ENCODE results near the gene PLPPR1.
"Not testable (repeated sequence)": the region's sequence is repeated elsewhere in the genome, so short reads cannot be mapped to it uniquely, and the experiment has no call there.

PLPPR1 gene

DNA sequence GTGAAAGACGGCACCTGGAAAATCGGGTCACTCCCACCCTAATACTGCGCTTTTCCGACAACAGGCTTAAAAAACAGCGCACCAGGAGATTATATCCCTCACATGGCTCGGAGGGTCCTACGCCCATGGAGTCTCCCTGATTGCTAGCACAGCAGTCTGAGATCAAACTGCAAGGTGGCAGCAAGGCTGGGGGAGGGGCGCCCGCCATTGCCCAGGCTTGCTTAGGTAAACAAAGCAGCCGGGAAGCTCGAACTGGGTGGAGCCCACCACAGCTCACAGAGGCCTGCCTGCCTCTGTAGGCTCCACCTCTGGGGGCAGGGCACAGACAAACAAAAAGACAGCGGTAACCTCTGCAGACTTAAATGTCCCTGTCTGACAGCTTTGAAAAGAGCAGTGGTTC lies 262.5 kb downstream of the PLPPR1 start:
- DNase-seq (ENCODE audit: low read depth): not testable (repeated sequence)

DNA sequence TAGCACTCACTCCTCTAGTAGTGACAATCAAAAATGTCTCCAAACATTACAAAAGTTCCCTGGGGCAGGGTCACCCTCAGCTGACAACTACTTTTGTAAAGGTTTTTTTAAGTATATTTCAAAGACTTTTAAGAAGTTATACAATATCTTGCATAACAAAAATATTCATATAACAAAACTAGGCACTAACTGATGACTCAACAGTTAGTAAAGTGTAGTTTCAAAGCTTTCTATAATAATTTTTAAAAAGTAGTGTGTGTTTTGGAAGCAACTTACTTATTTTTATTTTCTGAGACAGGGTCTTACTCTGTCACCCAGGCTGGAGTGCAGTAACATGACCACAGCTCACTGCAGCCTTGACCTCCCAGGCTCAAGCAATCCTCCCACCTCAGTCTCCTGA lies 271.4 kb downstream of the PLPPR1 start:
- no peak for DNase-seq (ENCODE audit: low read depth)

DNA sequence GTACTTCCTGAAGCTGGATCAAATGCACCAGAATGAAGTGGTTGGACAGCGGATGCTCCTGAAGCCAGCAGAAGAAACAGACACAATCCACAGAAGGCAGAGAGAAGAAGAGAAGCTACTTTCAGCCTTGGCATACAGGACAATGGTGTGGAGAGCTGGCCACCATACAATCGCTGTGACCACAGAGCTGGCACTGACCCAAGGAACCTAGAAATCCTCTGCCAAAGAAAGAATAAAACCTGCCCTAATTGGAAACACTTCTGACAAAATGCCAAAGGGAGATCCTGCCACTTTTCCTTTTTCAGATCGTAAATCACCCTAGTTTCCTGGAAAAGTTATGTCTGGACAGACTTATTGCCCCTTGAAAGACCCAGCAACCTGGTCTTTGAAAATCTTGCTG lies 278.5 kb downstream of the PLPPR1 start:
- DNase-seq (ENCODE audit: low read depth): no peak

DNA sequence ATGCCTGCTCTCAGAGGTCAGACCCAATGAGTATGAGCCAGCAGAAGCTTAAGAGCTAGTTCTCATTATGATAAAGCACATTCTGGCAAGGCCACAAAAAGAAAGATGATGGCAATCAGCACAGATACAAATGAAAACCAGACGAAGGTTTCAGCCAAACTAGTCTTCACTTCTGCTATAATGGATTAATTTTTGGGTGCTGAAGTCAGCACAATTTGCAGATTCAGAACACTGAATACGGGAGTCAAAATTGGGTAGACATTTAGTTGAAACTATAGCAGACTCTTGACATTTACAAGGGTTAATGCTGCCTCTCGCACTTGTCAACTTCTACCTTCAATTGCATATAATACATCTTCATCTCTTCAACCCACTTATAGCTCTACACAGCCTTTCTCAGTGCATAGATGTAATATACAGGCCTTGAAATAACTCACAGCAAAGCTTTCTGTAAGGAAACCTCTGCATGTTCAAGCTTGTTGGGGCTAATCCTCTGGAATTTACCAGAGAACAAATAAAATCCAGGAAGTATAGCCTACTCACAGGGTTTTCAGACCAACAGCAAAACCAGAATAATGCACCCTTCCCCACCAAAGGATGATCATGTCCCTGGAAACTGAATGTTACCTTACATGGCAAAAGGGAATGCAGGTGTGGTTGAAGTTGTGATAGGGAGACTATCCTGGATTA lies 279.1 kb downstream of the PLPPR1 start:
- no peak for DNase-seq (ENCODE audit: low read depth)

DNA sequence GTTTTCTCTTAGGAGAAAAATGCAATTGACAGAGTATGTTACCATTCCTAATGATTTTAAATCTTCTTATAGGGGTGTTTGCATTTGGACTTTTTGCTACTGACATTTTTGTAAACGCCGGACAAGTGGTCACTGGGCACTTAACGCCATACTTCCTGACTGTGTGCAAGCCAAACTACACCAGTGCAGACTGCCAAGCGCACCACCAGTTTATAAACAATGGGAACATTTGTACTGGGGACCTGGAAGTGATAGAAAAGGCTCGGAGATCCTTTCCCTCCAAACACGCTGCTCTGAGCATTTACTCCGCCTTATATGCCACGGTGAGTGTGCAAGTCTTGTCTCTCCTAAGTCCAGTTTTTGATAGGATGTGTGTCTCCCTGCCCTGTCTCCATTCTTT lies 280.6 kb downstream of the PLPPR1 start:
- no peak for DNase-seq (ENCODE audit: low read depth)

DNA sequence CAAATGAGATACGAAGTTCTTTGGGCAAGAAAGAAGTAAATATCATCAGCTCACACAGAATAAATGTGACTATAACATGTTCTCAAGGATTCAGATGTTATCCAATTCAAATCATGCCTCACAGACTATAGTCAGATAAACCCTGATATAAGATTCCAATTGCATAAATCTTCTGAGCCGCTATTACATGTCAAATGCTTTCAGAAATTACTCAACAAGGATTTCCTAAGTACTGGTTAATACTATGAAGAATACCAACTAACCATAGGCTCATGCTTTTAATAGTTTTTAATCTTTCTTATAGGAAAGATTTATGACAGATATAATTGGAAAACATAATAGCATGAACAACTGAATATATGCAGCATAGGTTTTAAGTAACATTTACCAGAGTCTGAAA lies 282.7 kb downstream of the PLPPR1 start:
- no peak for DNase-seq (ENCODE audit: low read depth)

DNA sequence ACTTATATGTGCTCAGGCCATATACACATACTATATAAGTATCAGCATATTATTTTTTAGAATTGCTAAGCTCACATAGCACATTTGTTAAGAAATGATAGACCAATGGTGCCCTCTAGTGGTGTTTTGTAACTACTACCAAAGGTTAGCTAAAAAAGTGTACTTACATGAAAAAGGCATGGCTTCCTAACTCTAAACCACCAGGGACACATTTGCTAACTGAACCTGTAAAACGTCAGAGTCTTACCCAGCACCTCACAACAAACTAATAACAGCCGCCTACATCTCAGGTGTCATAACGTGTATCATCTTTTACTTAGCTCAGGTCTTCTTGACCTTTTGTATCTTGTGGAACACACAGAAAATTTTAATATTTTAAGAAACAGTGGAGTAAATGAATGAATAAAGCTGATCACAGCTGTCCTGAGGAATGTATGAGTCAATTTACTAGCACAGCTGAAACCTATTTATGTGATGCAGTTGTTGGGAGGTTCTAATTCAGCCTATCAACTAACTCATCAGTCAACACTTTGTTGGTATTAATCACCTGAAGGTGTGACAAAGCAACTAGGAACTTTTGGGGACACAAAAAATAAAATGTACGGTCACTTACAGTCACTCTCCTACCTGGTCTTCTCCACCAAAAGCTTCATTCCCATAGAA lies 283.4 kb downstream of the PLPPR1 start:
- DNase-seq (ENCODE audit: low read depth): peak; percentile 78

DNA sequence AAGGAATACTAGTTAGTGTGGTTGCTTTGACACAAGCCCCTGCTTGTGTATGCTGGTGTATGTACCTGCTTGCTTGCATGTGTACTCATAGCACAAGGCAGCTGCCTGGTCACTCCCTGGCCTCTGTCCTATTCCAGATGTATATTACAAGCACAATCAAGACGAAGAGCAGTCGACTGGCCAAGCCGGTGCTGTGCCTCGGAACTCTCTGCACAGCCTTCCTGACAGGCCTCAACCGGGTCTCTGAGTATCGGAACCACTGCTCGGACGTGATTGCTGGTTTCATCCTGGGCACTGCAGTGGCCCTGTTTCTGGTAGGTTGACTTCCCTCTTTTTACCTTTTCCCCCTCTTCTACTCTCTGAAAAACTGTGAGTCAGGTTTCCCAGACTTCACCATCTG lies 284.1 kb downstream of the PLPPR1 start:
- DNase-seq (ENCODE audit: low read depth): no peak

DNA sequence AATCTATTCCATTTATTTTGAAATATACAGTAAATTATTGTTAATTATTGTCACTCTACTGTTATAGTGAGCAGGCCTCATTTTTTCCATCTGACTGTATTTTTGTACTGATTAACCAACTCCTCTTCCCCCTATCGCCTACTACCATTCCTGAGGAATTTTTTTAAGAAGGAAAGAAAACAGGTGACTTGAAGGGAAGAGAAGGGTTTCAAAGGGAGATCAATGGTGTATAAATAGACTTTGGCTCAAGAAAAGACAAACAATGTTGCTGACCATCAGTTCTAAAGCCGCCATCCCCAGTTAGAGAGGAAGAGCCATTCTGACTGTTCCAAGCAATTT lies 286.6 kb downstream of the PLPPR1 start:
- no peak for DNase-seq (ENCODE audit: low read depth)

DNA sequence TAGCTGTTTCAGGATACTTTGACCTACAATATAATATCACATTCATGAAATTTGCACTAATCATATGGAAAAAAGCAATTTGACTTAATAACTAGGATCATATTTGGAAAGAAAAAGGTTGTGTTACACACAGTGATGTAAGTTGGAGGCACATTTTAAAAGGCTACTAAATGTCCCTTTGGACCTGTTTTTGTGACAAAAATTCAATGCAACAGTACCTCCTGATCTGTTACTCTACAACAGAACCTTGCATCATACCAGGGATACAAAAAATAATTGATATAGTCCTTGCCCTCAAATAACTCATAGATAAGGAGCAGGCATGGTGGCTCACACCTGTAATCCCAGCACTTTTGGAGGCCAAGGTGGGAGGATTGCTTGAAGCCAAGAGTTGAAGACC lies 289.2 kb downstream of the PLPPR1 start:
- DNase-seq (ENCODE audit: low read depth): no peak

DNA sequence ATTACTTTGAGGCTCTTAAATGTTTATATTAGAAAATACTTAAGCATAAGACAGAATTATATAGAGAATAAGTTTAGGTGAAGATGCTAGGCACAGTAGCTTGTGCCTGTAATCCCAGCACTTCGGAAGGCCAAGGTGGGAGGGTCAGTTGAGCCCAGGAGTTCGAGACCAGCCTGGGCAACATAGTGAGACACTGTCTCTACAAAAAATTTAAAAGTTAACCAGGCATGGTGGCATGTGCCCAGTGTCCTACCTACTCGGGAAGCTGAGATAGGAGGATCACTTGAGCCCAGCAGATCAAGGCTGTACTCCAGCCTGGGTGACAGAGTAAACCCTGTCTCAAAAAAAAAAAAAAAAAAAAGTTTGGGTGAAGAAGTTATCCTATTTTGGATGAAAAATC lies 294.6 kb downstream of the PLPPR1 start:
- DNase-seq (ENCODE audit: low read depth): no peak

DNA sequence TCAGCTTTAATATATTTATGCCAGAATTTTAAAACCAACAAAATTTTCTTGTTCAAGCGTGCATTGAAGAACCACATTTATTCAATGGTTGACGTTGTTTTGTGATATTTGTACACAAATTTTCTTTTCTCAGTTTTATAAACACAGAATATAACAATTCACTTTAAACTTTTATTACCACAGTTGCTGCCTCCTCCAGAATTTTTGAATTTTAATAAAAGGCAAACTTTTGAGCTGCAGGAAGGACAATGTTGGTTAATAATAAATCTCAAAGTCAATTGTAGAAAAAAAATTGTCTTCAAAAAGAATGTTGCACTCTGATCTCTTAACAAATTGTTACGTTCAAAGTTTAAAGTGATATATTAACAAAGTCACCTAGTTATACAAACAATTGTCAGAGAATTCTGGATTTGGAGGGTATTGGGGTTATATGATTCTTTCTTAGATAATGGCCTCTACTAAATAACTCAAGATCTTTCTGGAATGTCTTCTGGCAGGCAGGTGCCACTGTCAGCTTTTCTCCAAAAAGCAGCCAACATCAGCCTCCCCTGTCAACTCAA lies 295.8 kb downstream of the PLPPR1 start:
- no peak for DNase-seq (ENCODE audit: low read depth)

DNA sequence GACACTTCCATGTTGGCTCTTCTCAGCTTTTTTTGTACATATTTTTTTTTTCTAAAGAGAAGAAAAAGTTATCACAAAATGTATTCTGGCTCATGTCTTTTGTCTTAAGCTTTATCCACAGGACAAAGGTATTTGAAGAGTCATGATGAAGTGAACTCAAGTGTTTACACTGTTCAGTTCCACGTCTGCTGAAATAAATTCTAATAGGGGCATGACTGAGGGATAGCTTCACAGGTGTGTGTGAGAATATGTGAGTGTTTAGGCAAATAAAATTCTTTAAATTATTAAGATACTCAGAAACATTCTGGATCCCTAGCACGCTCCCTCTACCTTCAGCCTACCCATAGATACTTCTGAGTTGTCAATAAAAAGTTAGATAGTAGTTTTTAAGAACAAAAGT lies 296.5 kb downstream of the PLPPR1 start:
- no peak for DNase-seq (ENCODE audit: low read depth)

DNA sequence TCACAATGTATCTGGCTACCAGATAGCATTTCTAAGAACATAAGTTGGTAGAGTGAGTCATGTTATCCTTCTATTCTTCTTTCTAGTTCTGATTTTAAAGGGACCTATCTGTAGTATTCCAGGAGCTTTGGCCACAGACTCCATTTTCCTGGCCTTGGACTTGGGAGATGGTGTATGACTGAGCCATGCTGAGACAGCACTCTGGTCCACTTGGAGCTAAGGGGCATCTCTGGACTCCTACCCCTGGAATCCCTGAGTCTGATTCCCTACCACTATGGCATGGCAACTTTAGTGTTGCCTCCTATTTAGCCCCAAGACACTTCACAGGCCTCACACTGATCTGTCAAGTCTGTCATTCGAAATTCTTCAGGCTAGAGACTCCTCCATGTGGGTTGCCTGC lies 297.5 kb downstream of the PLPPR1 start:
- DNase-seq (ENCODE audit: low read depth): no peak

DNA sequence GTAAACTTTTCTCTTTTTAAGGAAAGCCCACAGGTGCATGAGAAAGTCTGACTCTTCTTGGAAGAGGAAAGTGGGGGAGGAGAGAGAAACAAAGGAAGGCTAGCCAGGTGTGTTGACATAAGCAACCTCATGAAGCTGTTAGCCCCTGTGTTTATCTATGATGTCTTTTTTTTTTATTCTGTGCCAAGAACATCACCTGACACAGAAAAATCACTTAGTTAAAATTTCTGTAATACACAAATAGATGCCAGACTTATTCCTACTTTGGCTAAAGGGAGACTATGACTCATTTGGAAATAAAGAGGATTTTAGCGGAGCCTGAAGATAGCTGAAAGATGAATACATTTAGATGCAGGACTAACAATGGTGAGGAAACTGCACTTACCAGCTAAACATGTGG lies 298.0 kb downstream of the PLPPR1 start:
- DNase-seq (ENCODE audit: low read depth): no peak

DNA sequence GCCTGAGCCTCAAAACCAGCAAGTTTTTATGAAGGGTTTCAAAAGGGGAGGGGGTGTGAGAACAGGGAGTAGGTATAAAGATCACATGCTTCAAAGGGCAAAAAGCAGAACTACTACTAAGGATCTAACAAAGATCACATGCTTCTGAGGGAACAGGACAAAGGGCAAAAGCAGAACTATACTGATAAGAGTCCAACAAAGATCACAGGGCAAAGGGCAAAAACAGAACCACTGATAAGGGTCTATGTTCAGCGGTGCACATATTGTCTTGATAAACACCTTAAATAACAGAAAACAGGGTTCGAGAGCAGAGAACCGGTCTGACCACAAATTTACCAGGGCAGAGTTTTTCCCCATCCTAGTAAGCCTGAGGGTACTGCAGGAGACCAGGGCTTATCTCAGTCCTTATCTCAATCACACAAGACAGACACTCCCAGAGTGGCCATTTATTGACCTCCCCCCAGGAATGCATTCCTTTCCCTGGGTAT lies 298.9 kb downstream of the PLPPR1 start:
- DNase-seq (ENCODE audit: low read depth): not testable (repeated sequence)

DNA sequence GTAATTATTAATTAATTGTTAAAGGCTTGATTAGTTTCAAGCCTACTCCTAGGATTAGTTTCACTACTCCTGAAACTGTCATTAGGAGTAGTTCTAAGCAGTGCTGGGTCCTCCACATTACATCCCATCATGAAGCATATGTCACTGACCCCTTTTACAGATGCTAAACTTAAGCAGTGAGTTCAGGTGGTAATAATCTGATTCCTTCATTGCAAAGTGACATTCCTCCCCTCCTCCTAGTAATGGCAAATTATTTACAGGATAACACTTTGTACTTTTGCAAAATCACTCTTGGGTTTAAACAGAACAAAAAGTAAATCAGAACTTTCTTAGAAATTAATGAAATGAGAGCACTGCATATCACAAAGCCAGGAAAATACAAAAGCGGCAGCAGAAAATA lies 303.8 kb downstream of the PLPPR1 start:
- no peak for DNase-seq (ENCODE audit: low read depth)

DNA sequence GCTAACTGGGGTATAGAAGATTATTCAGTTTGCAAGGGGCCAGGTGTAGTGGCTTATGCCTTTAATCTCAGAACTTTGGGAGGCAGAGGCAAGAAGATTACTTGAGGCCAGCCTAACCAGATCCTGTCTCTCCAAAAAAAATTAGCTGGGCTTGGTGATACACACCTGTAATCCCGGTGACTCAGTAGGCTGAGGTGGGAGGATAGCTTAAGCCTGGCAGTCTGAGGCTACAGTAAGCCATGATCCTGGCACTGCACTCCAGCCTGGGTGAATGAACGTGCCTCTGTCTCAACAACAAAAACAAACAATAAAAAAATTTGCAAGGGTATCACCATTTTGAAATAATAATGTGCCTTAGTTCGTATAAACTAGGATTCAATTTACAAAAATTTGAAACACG lies 305.0 kb downstream of the PLPPR1 start:
- no peak for DNase-seq (ENCODE audit: low read depth)

DNA sequence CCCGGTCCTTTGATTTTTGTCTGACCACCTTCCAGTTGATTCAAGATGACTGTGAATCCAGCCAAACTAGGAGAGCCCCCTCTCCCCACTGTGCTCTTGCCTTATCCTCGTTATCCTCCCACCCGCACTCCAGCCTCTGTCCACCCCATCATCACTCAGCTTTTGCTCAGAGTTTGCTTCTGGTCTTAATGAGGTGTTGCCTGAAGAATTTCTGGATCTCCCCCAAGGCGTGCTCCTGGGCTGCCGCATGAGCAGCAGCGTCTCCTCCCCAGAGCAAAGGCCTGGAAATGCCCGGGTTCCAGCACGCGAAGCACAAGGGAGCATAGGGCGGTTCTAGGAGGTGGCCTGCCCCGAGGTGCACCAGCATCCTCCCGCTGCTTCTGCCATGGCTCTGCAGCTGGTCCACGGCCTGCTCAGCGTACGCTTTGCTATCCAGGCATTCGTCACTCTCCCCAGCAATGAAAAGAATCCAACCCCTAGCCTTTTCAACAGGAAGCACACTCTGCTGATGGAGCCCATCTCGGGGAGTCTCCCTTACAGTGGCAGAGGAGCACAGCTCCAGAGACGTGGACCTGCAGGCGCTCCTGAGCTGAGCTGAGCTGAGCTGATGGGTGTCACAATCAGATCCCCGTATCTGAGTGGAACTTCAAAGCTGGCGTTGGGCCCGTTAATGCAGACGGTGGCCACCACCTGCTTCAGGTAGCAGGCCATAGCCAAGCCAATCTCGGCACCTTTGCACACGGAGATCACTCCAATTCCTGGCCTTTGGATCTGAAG lies 305.6 kb downstream of the PLPPR1 start:
- DNase-seq (ENCODE audit: low read depth): no peak

DNA sequence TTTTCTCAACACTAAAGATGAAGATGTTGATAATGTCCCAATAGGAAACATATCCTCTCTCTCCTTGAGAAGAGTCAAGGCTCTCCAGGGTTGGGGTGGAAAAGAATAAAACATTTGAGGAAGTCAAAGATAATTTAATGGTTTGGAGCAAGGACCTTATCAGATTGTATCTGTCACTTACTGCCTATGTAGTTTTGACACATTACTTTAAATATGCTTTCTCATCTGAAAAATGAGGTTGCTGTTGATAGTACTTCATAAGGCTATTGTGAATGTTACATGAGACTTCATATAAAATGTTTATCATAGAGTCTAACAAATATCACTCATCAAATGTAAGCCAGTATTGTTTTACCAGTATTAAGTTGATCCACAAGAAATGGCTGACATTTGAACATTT lies 307.6 kb downstream of the PLPPR1 start:
- DNase-seq (ENCODE audit: low read depth): no peak

DNA sequence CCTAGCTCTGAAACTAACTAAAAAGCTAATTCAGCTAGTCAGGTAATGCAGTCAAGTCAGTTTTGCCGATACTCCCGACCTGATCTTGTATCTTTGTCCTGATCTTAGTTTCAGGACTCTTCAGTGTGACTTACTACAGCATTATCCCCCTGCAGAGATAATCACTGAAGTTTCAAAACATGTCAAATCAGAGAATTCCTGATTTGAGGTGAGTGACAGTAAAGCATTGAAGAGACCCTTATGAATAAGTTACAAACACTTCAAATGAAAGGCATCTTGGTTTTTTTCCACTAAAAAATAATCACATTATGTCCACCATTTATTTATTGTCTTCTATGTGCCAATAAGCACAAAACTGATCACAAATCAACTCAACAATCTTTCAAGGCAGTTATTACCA lies 308.7 kb downstream of the PLPPR1 start:
- no peak for DNase-seq (ENCODE audit: low read depth)

DNA sequence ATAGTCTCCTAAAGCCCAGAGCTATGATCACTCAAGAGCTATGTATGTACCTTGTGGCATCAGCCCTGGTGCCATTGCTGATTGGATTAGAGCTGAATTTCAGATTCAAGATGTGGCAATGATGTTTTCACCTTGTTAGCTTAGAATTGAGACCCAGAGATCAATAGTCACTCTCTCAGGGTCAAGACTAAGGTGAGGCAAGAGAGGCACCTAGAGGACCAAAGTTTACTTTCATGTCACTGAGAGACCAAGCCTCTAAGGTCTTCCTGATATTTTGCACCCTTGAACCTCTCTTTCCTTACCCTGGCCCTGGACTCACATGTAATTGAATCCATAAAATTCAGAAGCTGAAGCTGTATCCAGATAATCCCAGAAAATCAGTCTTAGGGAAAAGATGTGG lies 313.4 kb downstream of the PLPPR1 start:
- DNase-seq (ENCODE audit: low read depth): no peak

DNA sequence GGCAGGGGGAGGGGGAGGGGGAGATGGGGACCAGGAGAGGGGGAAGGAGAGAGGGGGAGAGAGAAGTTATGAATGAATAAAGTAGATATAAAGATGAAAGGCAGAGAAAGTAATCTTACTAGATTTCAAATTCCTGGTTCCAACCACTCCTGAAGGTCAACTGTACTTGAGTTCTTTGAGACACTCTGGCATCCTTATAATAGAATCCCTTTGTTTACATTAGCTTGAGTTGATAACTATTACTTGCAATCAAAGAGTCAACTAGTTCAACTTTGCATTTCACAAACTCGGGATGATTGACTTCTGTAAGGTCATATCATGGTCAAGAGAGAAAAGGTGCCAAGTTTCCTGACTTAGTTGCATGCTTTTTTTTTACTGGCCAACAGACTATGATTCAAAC lies 314.1 kb downstream of the PLPPR1 start:
- no peak for DNase-seq (ENCODE audit: low read depth)
